ENCODE measurements around the gene ZNF85.
"Not testable (repeated sequence)": the region's sequence is repeated elsewhere in the genome, so short reads cannot be mapped to it uniquely, and the experiment has no call there.

The ZNF85 gene

DNA sequence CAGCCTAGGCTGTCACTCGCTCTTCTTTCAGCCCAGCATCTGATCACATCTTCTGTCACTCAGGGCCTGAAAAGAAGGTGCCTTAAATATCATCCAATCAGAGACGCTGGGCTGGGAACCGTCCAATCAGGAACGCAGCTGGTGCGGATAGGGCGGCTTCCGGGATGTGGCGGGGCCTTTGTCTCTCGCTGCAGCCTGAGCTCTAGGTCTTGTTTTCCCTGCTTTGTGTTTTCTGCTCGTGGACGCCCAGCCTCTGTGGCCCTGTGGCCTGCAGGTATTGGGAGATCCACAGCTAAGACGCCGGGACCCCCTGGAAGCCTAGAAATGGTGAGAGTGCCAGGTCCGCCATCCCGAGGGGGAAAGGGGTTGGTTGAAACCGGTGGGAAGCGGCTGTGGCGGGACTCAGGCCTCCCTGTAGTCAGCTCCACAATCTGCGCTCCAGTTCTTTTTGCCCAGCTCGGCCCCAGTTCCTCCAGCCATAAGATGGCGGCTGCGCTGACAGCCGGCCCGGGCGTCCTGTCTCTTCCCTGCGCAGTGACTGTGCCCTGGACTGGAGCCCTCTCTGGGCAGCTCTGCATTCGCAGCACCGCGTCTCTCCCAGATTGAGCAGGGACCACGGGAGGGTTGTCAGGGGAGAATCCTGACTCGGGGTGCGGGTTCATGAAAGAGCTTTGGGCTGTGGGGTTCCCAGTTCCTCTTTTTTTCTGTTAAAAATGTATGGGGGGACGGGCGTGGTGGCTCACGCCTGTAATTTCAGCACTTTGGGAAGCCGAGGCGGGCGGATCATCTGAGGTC is at the start of gene ZNF85:
Gene ZNF85 (plus strand): TSS at position 175 of the 795 bp plus-strand sequence. CDS start 150 bp downstream, at position 325.
- in situ Hi-C loops (cut with MboI; ENCODE audit: low pct_unique_long_range_greater_than_20kb, low sequenced_read_pairs), result no loop called here

DNA sequence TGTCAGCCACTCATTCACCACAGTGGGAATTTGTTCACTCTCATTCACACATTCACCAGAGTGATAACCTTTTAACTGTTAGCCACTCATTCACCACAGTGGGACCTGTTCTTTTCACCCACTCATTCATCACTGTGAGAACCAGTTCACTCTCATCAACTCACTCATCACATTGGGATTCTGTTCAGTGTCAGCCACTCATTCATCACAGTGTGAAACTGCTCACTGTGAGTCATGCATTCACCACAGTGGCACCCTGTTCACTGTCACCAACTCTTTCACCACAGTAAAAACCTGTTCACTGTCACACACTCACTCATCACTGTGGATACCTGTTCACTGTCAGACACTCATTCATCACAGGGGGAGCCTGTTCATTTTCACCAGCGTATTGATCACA is 43.5 kb upstream of the ZNF85 start:
- no peak for DNase-seq
- in situ Hi-C loops (cut with MboI; ENCODE audit: low pct_unique_long_range_greater_than_20kb, low sequenced_read_pairs), result no loop called here

More for the DNA sequence above, at the start of gene ZNF85:
- DNase-seq, result no peak

DNA sequence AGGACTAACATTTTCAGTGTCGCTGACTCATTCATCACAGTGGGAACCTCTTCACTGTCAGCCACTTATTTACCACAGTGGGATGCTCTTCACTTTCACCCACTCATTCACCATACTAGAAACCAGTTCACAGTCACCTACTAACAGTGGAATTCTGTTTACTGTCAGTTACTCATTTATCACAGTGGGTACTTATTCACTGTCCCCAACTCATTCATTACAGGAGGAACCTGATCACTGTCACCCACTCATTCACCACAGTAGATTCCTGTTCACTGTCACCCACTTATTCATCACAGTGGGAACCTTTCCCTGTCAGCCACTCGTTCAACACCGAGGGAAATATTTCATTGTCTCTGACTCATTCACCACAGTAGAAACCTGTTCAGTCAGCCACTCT is 10.1 kb upstream of the ZNF85 start:
- in situ Hi-C loops (cut with MboI; ENCODE audit: low pct_unique_long_range_greater_than_20kb, low sequenced_read_pairs), result no loop called here
- DNase-seq, result no peak

DNA sequence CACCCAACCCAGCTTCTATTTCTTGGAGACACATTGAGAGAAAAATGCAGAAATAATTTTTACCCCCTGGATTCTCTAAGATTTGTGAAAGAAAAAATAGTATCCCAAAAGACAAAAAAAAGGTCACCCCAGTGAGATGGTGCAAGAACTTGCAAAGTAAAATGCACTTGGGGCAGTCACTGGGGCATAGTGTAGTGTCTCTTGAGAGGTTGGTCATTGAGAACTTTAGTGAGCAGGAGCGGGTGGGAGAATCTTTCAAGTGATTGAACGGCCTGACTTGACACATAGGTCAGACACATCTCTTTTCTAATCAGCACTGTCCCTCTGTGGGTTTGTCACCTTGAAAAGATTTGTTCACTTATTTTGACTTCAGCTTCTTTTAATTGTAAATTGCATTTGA is 2.4 kb downstream of the ZNF85 start:
- no peak for DNase-seq
- in situ Hi-C loops (cut with MboI; ENCODE audit: low pct_unique_long_range_greater_than_20kb, low sequenced_read_pairs), result no loop called here

DNA sequence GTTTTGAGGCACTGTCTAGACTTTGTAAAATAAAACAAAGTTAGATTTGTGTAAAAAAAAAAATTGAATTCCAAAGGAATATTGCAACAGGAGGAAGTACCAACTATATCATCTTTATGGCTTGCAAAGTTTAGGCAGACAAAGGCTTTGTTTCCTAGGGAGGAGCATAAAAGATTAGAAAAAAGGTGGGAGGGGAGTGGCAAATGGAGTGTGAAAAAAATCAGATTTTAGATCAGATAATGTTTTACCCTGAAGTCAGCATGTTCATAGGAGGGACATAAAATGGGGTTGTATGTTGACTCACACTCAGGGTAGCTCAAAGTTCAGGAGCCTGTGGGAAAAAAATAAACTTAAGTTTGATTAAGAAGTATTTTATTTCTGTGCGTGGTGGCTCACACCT is 3.7 kb downstream of the ZNF85 start:
- in situ Hi-C loops (cut with MboI; ENCODE audit: low pct_unique_long_range_greater_than_20kb, low sequenced_read_pairs), result no loop called here
- DNase-seq, result no peak

DNA sequence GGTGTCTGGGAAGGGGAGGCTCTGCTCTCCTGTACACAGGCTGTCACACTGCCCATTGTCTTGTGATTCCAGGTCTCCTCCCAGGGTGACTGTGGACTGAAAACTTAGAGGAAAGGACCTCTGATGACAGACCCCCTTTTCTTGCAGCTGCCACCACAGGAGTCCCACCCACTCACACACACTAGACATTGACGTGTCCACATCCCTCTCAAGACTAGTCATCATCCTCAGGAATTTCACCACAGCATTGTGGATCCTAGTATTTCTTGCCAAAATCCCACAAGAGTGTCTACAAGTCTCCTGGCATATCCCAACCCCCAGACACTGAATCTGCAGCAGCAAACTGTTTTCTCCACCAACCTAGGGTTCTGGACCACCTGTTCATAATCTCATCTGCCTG is 5.3 kb downstream of the ZNF85 start:
- in situ Hi-C loops (cut with MboI; ENCODE audit: low pct_unique_long_range_greater_than_20kb, low sequenced_read_pairs), result no loop called here
- no peak for DNase-seq

DNA sequence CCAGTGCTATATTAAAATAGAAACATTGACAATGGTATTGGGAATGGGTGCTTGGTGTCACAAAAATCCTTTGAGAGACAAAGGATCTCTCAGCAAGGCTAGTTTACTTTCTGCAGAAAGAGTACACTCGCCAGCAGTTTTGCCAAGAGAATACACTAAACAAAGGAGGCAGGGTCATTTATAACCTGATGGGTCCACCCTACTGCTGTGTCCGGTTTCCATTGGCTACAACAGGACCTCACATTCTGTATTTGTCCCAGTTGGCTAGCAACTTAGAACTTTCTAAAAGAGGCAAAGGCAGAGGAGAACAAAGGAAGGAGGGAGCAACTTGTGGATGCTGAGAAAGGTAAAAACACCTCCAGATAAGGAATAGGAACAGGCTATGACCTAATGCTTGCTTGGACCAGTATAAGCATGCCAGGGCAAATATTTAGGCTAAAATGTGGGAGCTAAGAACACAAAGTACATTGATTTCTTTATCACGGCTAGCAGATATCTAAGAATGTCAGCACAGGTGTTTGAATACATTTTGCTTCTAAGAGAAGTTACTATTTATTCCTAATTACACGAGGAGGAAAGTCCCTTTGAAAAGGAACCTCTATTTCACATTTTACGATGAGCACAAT is 13.4 kb downstream of the ZNF85 start:
- in situ Hi-C loops (cut with MboI; ENCODE audit: low pct_unique_long_range_greater_than_20kb, low sequenced_read_pairs); DNase-seq: not testable (repeated sequence)

DNA sequence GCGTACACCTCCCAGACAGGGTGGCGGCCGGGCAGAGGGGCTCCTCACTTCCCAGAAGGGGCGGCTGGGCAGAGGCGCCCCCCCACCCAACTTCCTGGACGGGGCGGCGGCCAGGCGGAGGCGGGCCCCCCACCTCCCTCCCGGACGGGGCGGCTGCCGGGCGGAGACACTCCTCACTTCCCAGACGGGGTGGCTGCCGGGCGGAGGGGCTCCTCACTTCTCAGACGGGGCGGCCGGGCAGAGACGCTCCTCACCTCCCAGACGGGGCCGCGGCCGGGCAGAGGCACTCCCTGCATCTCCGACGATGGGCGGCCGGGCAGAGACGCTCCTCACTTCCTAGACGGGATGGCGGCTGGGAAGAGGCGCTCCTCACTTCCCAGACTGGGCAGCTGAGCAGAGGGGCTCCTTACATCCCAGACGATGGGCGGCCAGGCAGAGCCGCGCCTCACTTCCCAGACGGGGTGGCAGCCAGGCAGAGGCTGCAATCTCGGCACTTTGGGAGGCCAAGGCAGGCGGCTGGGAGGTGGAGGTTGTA is 29.6 kb downstream of the ZNF85 start:
- DNase-seq; in situ Hi-C loops (cut with MboI; ENCODE audit: low pct_unique_long_range_greater_than_20kb, low sequenced_read_pairs): not testable (repeated sequence)

DNA sequence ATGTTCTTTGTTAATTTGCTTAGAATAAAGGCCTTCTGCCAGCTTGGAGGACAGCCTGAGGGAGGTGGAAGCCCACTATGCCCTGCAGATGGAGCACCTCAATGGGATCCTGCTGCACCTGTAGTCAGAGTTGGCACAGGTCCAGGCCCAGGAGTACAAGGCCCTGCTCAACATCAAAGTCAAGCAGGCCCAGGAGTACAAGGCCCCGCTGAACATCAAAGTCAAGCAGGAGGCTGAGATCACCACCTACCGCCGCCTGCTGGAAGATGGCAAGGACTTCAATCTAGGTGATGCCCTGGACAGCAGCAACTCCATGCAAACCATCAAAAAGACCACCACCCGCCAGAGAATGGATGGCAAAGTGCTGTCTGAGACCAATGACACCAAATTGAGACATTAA is 41.7 kb downstream of the ZNF85 start:
- no peak for DNase-seq
- in situ Hi-C loops (cut with MboI; ENCODE audit: low pct_unique_long_range_greater_than_20kb, low sequenced_read_pairs), result no loop called here

DNA sequence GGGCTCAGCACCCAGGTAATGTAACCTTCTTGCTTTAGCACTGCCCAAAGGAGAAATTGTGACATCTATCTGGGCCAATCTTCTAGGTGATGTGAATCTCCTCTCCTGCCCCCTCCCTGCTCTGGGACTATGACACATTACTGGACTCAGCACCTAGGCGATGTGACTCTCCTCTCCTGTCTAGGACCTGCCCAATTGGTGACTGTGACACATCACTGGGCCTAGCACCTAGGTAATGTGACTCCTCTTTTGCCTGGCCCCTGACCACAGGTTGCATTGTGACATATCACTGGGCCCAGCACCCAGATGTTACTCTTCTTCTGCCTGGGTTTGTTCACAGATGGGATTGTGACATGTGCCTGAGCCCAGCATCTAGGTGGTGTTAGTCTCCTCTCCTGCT is 45.0 kb downstream of the ZNF85 start:
- DNase-seq, result no peak
- in situ Hi-C loops (cut with MboI; ENCODE audit: low pct_unique_long_range_greater_than_20kb, low sequenced_read_pairs), result no loop called here

DNA sequence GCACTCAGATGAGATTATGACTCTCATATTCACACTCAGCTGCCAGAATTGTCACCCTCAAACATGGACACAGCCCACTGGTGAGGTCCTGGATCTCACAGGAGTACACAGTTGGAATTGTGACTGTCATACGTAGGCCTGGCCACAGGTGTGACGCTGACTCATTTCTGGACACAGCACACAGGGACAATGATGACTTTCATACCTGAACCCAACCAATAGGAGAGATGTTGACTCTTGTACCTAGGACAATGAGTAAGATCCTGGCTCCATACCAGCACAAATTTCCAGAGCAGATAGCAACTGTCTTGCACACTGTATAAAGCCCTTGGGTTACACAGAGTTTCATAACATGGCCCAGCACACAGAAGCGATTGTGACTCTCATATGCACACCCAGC is 46.4 kb downstream of the ZNF85 start:
- DNase-seq, result no peak
- in situ Hi-C loops (cut with MboI; ENCODE audit: low pct_unique_long_range_greater_than_20kb, low sequenced_read_pairs), result no loop called here

DNA sequence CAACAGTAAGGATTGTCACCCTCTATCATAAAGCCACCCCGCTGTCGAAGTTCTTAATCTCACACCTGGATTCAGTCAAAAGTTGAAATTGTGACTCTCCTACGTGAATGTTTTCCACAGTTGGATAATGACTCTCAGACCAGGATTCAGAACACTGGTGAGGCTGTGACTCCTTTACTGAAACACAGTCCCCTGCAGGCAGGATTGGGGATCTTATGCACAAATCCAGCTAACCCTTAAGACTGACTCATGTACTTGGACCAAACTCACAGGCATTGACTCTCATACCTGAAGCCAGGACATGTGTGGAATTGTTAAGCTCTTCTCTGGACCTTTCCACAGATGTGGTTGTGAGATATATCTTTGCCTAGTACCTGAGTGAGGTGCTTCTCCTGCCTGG is 46.8 kb downstream of the ZNF85 start:
- in situ Hi-C loops (cut with MboI; ENCODE audit: low pct_unique_long_range_greater_than_20kb, low sequenced_read_pairs), result no loop called here
- DNase-seq, result no peak

DNA sequence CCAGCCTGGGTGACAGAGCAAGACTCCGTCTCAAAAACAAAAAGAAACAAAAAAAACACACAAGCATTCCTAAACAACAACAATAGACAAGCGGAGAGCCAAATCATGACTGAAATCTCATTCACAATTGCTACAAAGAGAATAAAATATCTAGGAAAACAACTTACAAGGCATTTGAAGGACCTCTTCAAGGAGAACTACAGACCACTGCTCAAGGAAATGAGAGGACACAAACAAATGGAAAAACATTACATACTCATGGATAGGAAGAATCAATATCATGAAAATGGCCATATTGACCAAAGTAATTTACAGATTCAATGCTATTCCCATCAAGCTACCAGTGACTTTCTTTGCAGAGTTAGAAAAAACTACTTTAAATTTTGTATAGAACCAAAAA is 69.7 kb downstream of the ZNF85 start:
- DNase-seq; in situ Hi-C loops (cut with MboI; ENCODE audit: low pct_unique_long_range_greater_than_20kb, low sequenced_read_pairs): not testable (repeated sequence)

DNA sequence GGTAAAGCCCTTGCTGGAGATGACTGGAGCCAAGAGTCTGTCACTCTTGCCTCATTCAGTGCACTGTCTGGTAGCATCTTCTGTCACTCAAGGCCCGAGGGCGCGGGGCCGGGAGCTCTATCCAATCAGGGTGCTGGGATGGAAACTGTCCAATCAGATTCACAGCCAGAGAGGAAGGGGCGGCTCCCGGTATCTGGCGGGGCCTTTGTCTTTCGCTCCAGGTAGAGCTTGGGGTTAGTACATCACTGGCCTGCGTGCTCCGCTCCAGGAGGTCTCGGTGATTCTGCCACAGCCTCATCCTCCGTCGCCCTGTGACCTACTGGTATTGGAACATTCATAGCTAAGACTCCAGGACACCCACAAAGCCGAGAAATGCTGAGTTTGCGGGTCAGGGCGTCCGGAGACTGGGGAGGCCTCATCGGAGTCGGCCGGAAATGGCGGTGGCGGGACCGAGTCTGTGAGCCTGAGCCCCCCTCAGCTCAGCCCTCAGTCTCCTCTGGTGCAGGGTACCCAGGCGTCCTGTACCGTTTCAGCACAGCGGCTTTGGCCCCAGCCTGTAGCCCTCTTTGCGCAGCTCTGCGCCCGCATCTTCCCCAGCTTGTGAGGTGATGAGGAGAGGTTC is 76.8 kb downstream of the ZNF85 start:
- DNase-seq, result no peak
- in situ Hi-C loops (cut with MboI; ENCODE audit: low pct_unique_long_range_greater_than_20kb, low sequenced_read_pairs), result no loop called here

Data from KBM-7 (cell line).